Renal cortical epithelial cell (primary cell): Measurements from ENCODE around the gene VWA8. TPM values are rescaled to one million over a fixed set of nuclear protein-coding genes. Genes with fewer than 3 reads are reported as not detected.
"Not testable (repeated sequence)": the region's sequence is repeated elsewhere in the genome, so short reads cannot be mapped to it uniquely, and the experiment has no call there.

Source experiments
- DNase-seq: peaks from one replicate; pipeline ENCODE4 v3.0.0-alpha.2; 2011; ENCODE audit warnings: low read depth
- total RNA-seq: library from RNA; depleted of rRNA; stranded (reverse); fragments of >200 nt; gene quantifications from 2 replicates; pipeline ENCODE4 v1.2.3, GENCODE V29; 2014

The VWA8 gene
- total RNA-seq, 1 donor from 2014 or later: 45.4 TPM

GRCh38 chr13:41645331-41645730, 315.6 kb downstream of the VWA8 start:
- peak; percentile 76 for DNase-seq

DNA sequence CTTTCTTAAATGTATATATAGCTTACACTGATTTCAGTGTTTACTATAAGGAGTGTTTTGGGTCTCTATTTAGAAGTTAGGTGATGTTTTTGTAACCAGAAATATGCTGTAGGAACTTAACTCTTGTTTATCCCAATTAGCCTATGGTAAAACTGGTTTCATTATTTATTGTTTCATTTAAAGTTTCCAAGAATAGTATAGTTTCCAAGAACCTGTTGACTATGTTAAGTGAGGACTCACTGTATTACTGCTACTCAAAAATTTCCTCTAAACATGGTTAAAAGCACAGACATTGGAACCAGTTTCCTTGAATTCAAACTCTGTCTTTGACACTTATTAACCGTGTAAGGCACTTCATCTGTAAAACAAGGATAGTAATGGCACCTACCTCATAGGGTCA, 316.2 kb downstream of the VWA8 start:
- DNase-seq: peak; percentile 39

GRCh38 chr13:41643507-41643906, 317.4 kb downstream of the VWA8 start:
- peak; percentile 77 for DNase-seq

DNA sequence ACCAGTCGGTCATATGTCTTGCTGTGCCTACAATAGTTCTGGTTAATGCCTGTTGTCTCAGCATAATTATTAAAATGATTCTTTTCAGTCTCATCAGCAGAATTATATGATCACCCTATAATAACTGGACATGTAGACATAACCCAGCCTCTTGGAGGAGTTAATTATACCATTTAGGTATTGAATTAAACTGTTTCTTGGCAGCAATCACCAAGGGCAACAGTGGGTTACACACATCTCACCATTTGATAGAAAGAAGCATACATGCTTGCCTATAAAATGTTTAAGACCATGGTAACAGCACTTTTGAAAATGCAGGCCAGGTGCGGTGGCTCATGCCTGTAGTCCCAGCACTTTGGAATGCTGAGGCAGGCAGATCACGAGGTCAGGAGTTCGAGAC, 318.9 kb downstream of the VWA8 start:
- DNase-seq: no peak

DNA sequence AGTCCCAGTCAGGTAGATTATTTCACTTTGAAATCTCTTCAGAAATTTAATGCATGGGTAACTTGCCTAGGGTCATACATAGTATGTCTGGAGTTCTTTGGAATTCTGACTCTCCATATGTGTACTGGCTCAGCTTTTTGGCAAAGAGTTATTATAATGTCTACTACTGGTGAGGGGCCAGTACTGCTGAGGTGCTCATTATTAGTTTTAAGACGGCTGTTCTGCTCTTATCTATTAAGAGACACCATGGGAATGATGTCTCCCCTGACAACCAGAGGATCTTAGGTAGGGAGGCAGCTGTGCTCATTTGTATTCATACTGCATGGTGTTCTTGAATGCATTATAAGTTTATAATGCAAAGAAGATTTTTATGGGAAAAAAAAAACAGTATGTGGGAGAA, 319.5 kb downstream of the VWA8 start:
- no peak for DNase-seq

DNA sequence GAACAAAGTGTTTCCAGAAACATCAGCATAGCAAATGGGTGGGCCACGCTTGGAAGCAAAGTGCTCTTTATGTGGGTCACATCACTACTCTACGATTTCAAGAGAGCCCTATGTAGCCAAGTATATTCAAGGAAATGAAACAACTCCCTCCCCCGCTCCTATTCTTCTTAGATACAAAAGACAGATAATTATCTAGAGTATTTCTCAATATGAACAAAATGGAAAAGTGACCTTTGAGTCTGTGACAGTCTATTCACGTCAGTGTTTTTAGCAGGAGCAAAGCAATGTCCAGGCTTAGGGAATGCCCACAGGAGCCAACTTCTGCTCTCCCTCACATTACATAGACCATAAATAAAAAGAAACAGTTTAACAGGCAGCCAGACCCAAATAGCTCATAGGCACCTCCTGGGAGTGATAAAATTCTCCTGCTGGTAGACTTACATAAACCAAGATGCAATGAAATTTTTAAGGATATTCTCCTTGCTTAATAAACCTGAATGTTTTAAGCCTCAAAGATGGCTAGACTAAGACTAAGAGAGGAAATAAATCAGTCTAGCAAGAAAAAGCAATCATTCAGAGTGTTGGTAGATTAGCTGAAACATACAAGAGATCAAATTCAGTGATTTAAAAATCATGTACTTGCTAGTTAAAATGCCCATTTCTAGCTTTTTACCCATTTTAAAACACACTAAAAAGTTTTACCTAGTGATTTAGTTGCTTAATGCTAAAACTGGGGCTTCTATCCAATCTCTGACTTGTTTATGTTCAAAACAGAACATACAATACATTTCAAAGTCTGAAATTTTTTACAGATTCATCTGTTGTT, 320.7 kb downstream of the VWA8 start:
- DNase-seq: no peak

GRCh38 chr13:41639237-41639904, 321.5 kb downstream of the VWA8 start:
- DNase-seq: no peak

- DNase-seq: no peak
Observed at GRCh38 chr13:41637586-41637985, 323.3 kb downstream of the VWA8 start.

- DNase-seq: not testable (repeated sequence)
Observed at GRCh38 chr13:41637032-41637431, 323.9 kb downstream of the VWA8 start.

GRCh38 chr13:41636590-41636989, 324.3 kb downstream of the VWA8 start:
- not testable (repeated sequence) for DNase-seq

GRCh38 chr13:41634407-41634806, 326.5 kb downstream of the VWA8 start:
- no peak for DNase-seq

GRCh38 chr13:41633776-41634175, 327.1 kb downstream of the VWA8 start:
- no peak for DNase-seq

GRCh38 chr13:41631296-41631965, 329.5 kb downstream of the VWA8 start:
- no peak for DNase-seq

DNA sequence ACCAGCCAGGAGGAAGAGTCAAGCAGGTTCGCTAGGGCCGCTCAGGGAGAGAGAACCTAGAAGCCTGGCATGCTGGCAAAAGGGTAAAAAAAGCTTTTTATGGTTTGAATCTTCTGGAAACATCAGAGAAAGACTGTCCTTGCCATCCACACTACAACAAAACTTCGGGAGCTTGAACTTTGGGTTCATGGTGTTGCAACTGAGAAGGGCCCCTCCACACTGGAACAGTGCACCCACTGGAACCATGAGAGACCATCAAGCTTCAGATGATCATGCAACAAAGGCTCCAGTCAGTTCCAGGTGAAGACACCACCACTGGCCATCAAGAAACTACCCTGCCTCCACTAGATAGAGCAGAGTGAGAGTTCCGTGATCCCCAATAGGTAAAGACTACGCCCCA, 333.5 kb downstream of the VWA8 start:
- no peak for DNase-seq

GRCh38 chr13:41624041-41624440, 336.9 kb downstream of the VWA8 start:
- no peak for DNase-seq

DNA sequence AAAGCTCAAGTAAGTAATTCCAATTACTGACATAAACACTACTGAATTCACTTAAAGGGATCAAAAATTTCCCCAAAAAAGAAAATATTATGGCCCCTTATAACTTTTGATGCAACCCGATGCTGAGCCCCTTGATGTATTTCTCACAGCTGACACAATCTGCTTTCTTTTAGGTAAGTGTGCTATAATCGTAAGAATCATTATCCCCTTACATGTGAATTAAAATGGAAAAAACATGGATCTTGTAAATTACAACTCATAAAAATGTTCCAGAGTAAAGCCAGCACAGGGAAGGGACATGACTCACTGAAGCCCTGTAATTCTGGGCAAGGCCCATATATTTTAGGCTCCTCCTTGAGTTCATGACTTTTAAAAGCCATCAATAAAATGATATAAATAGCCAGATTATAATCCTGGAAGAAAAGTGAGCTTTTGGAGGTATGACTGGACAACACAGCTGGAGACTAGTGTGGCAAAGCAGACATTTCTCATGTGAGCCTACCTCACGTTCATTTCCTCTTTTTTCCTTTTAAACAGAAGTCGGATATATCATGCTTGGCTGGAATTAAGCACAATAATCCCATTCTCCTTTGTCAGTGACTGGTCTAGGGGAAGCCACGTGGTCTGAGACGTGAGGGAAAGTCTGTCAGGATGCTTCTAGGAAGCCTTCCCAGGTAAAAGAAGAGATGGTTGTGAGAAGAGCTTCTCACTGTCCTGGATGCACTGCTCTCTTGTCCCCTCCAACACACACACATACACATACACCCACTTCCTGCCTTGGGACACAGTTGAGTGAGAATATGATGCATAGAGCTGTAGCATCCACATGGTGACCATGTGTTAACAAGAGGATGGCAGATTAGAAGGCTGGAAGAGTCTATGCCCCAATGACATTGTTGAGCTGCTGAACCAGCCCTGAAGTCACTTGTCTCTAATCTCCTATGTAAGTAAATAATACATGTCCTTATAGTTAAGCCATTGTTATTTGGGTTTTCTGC, 338.2 kb downstream of the VWA8 start:
- no peak for DNase-seq

DNA sequence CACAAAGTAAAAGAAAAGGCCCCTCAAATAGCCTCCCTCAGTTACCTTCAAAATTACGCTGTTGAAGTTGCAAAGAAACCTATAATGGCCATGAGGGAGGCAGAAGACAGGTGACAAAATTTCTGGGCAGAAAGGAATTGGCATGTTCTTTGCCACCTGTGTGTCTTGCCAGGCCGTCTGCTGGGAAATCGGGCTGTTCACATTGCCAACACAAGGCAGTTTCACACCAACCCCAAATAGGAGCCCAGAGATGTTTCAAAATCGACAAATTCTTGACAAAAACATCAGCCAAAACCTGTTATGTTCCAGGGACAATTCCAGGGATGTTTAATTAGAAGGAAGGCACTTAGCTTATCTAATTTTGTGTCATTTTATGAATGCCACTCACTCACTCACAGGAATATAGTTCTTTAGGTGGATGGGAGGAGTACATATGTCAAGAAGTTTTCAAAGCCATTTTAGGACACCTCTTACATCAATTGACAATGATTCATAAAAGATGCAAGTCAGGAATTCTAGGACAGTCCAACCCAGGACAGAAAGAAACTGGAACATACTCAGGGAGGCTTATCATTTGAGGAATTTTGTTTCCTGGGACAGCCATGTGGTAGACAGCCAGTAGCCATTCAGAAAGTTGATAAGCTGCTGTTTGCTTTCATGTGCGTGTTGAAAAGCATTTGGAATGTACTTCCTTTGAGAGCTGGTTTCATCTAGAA, 339.0 kb downstream of the VWA8 start:
- no peak for DNase-seq

- not testable (repeated sequence) for DNase-seq
Observed at GRCh38 chr13:41617633-41618032, 343.3 kb downstream of the VWA8 start.

- no peak for DNase-seq
Observed at GRCh38 chr13:41616151-41616550, 344.8 kb downstream of the VWA8 start.

- no peak for DNase-seq
Observed at GRCh38 chr13:41615528-41615855, 345.4 kb downstream of the VWA8 start.
